Measurements from ENCODE around the gene RNF152. TPM values are rescaled to one million over a fixed set of nuclear protein-coding genes. Genes with fewer than 3 reads are reported as not detected.

Gene RNF152
- total RNA-seq, 4 donors from 2014 or later = 11.8 to 16.7 (median 12.8) TPM

GRCh38 chr18:61844726-61845125 is 48.1 kb downstream of the RNF152 start:
- Histone ChIP-seq H3K27me3 (no peaks in the 10 kb centered on the region), H3K36me3 (no peaks in the 10 kb centered on the region), H3K4me1 (no peaks in the 10 kb centered on the region), H3K4me3 (no peak overlapping the region), H3K27ac (no peak overlapping the region), H3K9me3 (no peaks in the 10 kb centered on the region)
- 43 to 53% methylated on average over 4 of the region's 4 CpGs for WGBS, 2 donors
- no peak for DNase-seq (ENCODE audit: low spot score in 2 of 2)
- TF ChIP-seq CTCF (IDR thresholded peaks at IDR 0.05) = no peak

GRCh38 chr18:61842146-61842545 is 50.7 kb downstream of the RNF152 start:
- Histone ChIP-seq H3K27me3 (no peaks in the 10 kb centered on the region), H3K36me3 (no peaks in the 10 kb centered on the region), H3K9me3 (no peaks in the 10 kb centered on the region), H3K4me1 (no peaks in the 10 kb centered on the region), H3K4me3 (no peak overlapping the region), H3K27ac (no peak overlapping the region)
- no peak for DNase-seq (ENCODE audit: low spot score in 2 of 2)
- no peak for TF ChIP-seq CTCF (IDR thresholded peaks at IDR 0.05)
- 11 to 13% methylated on average over 2 of the region's 2 CpGs for WGBS, 2 donors

GRCh38 chr18:61841706-61842105 is 51.1 kb downstream of the RNF152 start:
- Histone ChIP-seq H3K27ac (no peak overlapping the region), H3K27me3 (no peaks in the 10 kb centered on the region), H3K4me3 (no peak overlapping the region), H3K4me1 (no peaks in the 10 kb centered on the region), H3K9me3 (no peaks in the 10 kb centered on the region), H3K36me3 (no peaks in the 10 kb centered on the region)
- TF ChIP-seq POLR2A (IDR thresholded peaks at IDR 0.05) (no peak), CTCF (IDR thresholded peaks at IDR 0.05) (no peak), EP300 (IDR thresholded peaks at IDR 0.05) (no peak)
- DNase-seq (ENCODE audit: low spot score in 2 of 2) = no peak
- 79% methylated on average over 3 of the region's 3 CpGs for WGBS, 2 donors

GRCh38 chr18:61840324-61840723 is 52.5 kb downstream of the RNF152 start:
- no peak for TF ChIP-seq CTCF (IDR thresholded peaks at IDR 0.05)
- no peak for TF ChIP-seq EP300 (IDR thresholded peaks at IDR 0.05)
- TF ChIP-seq POLR2A (IDR thresholded peaks at IDR 0.05) = no peak
- Histone ChIP-seq H3K4me1 (no peaks in the 10 kb centered on the region), H3K9me3 (peaks cover 0 to 9% (median 0%) of the 10 kb centered on the region in 4 donors), H3K27ac (no peak overlapping the region), H3K27me3 (no peaks in the 10 kb centered on the region), H3K4me3 (no peak overlapping the region), H3K36me3 (no peaks in the 10 kb centered on the region)
- no peak for DNase-seq (ENCODE audit: low spot score in 2 of 2)
- WGBS, 2 donors = 76 to 92% methylated on average over 1 of the region's 1 CpG

- Histone ChIP-seq H3K36me3 (no peaks in the 10 kb centered on the region), H3K9me3 (peaks cover 0 to 9% (median 0%) of the 10 kb centered on the region in 4 donors), H3K4me1 (no peaks in the 10 kb centered on the region), H3K27ac (no peak overlapping the region), H3K4me3 (no peak overlapping the region), H3K27me3 (no peaks in the 10 kb centered on the region)
- no peak for TF ChIP-seq CTCF (IDR thresholded peaks at IDR 0.05)
- no peak for TF ChIP-seq EP300 (IDR thresholded peaks at IDR 0.05)
- TF ChIP-seq POLR2A (IDR thresholded peaks at IDR 0.05) = no peak
- 82 to 93% methylated on average over 5 of the region's 5 CpGs for WGBS, 2 donors
- no peak for DNase-seq (ENCODE audit: low spot score in 2 of 2)
These were observed 54.3 kb downstream of the RNF152 start for GRCh38 chr18:61838521-61838920.
